K562 (cell line): ENCODE results near the gene CUTA. TPM values are rescaled to one million over a fixed set of nuclear protein-coding genes. Genes with fewer than 3 reads are reported as not detected.

Experiments used
- CAMTA2 ChIP-seq: fragments of 250-450 bp; sonication (Bioruptor Pico); conservative IDR thresholded peaks from 2 replicates; pipeline ENCODE4 v1.5.1; 2022
- CHD1 ChIP-seq: fragments of 200-600 bp; sonication (generic); IDR thresholded peaks from one replicate; pipeline ENCODE4 v1.6.1; 2012; ENCODE audit warnings: mild to moderate bottlenecking, moderate library complexity, low read length, inconsistent platforms
- EWSR1 ChIP-seq: fragments of 450-650 bp; IDR thresholded peaks from 2 replicates; pipeline ENCODE4 v1.6.1; 2018; ENCODE audit warnings: borderline replicate concordance, mild to moderate bottlenecking, low read depth, moderate library complexity; ENCODE audit not compliant: partially characterized antibody
- HDAC6 ChIP-seq: IDR thresholded peaks from 2 replicates; pipeline ENCODE4 v1.6.1; 2012; ENCODE audit warnings: low read depth, mild to moderate bottlenecking, control low read depth, inconsistent platforms, low read length, moderate library complexity
- POLR2A ChIP-seq: fragments of 450-650 bp; conservative IDR thresholded peaks from 2 replicates; pipeline ENCODE4 v1.6.1; 2016
- POLR2H ChIP-seq: IDR thresholded peaks from 2 replicates; pipeline ENCODE4 v1.6.1; 2016; ENCODE audit warnings: missing genetic modification characterization, low read depth, mild to moderate bottlenecking, control low read depth, missing compliant biosample characterization, moderate library complexity
- SRSF9 ChIP-seq: fragments of 200-400 bp; formaldehyde crosslinking; IDR thresholded peaks from 2 replicates; pipeline ENCODE4 v1.6.1; 2017; ENCODE audit warnings: low read depth, low read length, borderline replicate concordance
- TCF7 ChIP-seq: sonication (generic); IDR thresholded peaks from 2 replicates; pipeline ENCODE4 v1.6.1; 2016; ENCODE audit warnings: antibody characterized with exemption, borderline replicate concordance
- TGIF2 ChIP-seq: sonication (generic); formaldehyde crosslinking; IDR thresholded peaks from 2 replicates; pipeline ENCODE4 v1.8.1; 2022; ENCODE audit warnings: mild to moderate bottlenecking, missing genetic modification reagents, moderate library complexity
- ZC3H4 ChIP-seq: sonication (generic); formaldehyde crosslinking; IDR thresholded peaks from 2 replicates; pipeline ENCODE4 v1.9.0; 2021; ENCODE audit warnings: missing genetic modification reagents, borderline replicate concordance
- ZFP1 ChIP-seq: fragments of 450-650 bp; formaldehyde crosslinking; IDR thresholded peaks from 2 replicates; pipeline ENCODE4 v1.4.0; 2020; ENCODE audit warnings: mild to moderate bottlenecking, mixed read lengths
- ZFP30 ChIP-seq: fragments of 250-450 bp; sonication (Bioruptor Pico); IDR thresholded peaks from 2 replicates; pipeline ENCODE4 v1.8.0; 2022; ENCODE audit warnings: moderate library complexity, mild to moderate bottlenecking, inconsistent platforms, borderline replicate concordance
- ZSCAN32 ChIP-seq: fragments of 450-650 bp; formaldehyde crosslinking; IDR thresholded peaks from 2 replicates; pipeline ENCODE4 v1.4.0; 2020; ENCODE audit warnings: mild to moderate bottlenecking, moderate library complexity
- polyA plus RNA-seq, 8 experiments: library from polyadenylated mRNA; depleted of rRNA in 4 of 8; stranded (reverse) in 5 of 8; unstranded in 3 of 8; fragments of >200 nt; fragmentation: Nextera tagmentation in 2 of 8; fragmentation: Illumina TruSeq in 1 of 8; extraction: Ambion mirVana in 2 of 8; extraction: Trizol in 1 of 8; gene quantifications; 2 replicates each; pipeline versions ENCODE4 v1.2.1 to v1.2.3, GENCODE V29; 2011 to 2014; ENCODE audit warnings: inconsistent platforms in 1 of 8, missing spikeins in 1 of 8
- total RNA-seq, 7 experiments: library from RNA; depleted of rRNA in 6 of 7; stranded (reverse); fragments of >200 nt in 6 of 7; fragmentation: Illumina TruSeq in 2 of 7; extraction: Trizol in 2 of 7; gene quantifications; 2 replicates each; pipeline versions ENCODE4 v1.2.1 to v1.2.3, GENCODE V29; 2011 to 2021; ENCODE audit warnings: low replicate concordance in 1 of 7
- TF ChIP-seq, protein P1 (sequence below): fragments of 450-650 bp; IDR thresholded peaks from 2 replicates; pipeline ENCODE4 v1.6.1; 2018; ENCODE audit not compliant: partially characterized antibody
- TF ChIP-seq, protein P2 (sequence below): fragments of 450-650 bp; IDR thresholded peaks from 2 replicates; pipeline ENCODE4 v1.7.0; 2016; ENCODE audit warnings: borderline replicate concordance
- TF ChIP-seq, protein P3 (sequence below): fragments of 450-650 bp; formaldehyde crosslinking; conservative IDR thresholded peaks from 2 replicates; pipeline ENCODE4 v1.4.0; 2022; ENCODE audit warnings: mild to moderate bottlenecking, missing genetic modification characterization
- TF ChIP-seq, protein P4 (sequence below): fragments of 200-800 bp; sonication (Bioruptor generic); IDR thresholded peaks from 2 replicates; pipeline ENCODE4 v1.6.1; 2017; ENCODE audit warnings: missing genetic modification characterization, missing compliant biosample characterization

The CUTA gene
- total and polyA plus RNA-seq, 9 of the 15 experiments (the other 6 are each of a cell fraction or from before 2014, with no cell fraction given), result 166 to 682 (median 310) TPM

DNA sequence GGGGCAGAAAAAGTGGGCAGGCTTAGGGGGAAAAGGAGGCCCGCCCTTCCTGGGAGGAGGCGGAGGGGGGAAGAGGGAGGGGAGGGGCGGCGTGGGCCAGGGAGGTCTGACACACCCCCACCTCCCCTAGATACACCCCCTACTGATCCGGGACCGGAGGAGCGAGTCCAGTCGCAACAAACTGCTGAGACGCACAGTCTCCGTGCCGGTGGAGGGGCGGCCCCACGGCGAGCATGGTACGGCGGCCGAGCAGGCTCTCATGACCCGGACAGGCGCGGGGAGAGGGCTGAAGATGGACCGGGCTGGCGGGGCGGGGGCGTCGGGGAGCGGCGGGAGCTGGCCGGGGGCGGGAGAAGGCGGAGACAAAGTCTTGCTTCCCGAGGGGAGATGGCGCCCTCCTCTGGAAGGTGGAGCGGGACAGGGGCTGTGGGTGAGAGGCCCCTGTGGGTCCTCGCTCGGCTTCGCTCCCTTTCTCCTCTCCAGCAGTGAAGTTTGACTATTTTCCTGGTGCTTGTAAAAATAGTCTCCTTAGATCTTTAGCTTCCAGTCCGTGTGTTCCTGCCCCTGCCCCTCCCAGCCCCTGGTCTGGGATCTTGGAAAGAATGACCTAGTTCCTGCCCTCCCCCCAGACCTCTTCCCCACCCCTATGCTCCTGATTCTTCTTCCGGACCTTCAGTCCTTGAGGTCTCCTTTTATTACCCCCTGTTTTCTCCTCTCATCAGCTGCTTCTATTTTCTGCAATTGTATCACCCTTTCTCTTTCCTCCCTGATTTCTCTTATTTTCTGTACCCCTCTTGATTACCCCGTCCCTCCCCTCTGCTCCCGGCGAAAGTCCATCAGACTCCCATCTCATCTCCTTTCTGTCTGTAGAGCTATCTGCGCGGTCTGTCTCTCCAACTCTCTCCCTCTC is 8.0 kb upstream of the CUTA start (continued):
- TF ChIP-seq, protein P1, sequence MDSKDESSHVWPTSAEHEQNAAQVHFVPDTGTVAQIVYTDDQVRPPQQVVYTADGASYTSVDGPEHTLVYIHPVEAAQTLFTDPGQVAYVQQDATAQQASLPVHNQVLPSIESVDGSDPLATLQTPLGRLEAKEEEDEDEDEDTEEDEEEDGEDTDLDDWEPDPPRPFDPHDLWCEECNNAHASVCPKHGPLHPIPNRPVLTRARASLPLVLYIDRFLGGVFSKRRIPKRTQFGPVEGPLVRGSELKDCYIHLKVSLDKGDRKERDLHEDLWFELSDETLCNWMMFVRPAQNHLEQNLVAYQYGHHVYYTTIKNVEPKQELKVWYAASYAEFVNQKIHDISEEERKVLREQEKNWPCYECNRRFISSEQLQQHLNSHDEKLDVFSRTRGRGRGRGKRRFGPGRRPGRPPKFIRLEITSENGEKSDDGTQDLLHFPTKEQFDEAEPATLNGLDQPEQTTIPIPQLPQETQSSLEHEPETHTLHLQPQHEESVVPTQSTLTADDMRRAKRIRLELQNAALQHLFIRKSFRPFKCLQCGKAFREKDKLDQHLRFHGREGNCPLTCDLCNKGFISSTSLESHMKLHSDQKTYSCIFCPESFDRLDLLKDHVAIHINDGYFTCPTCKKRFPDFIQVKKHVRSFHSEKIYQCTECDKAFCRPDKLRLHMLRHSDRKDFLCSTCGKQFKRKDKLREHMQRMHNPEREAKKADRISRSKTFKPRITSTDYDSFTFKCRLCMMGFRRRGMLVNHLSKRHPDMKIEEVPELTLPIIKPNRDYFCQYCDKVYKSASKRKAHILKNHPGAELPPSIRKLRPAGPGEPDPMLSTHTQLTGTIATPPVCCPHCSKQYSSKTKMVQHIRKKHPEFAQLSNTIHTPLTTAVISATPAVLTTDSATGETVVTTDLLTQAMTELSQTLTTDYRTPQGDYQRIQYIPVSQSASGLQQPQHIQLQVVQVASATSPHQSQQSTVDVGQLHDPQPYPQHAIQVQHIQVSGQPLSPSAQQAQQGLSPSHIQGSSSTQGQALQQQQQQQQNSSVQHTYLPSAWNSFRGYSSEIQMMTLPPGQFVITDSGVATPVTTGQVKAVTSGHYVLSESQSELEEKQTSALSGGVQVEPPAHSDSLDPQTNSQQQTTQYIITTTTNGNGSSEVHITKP, result peak; percentile 74
- TF ChIP-seq EWSR1 (no peak), ZSCAN32 (CRISPR knock-in tag) (no peak), ZFP30 (CRISPR knock-in tag) (no peak), CHD1 (no peak), POLR2H (tag) (no peak), POLR2A (peak; percentile 6; the same call in 1 of the 2 replicates), TCF7 (0 out of 2 replicates have a peak, but pooled peaks have one; percentile 11), ZFP1 (CRISPR knock-in tag) (no peak), TGIF2 (CRISPR knock-in tag) (no peak), SRSF9 (no peak), ZC3H4 (CRISPR knock-in tag) (no peak), HDAC6 (no peak), CAMTA2 (CRISPR knock-in tag) (no peak; the same call in 1 of the 2 replicates)
- TF ChIP-seq, protein P2, sequence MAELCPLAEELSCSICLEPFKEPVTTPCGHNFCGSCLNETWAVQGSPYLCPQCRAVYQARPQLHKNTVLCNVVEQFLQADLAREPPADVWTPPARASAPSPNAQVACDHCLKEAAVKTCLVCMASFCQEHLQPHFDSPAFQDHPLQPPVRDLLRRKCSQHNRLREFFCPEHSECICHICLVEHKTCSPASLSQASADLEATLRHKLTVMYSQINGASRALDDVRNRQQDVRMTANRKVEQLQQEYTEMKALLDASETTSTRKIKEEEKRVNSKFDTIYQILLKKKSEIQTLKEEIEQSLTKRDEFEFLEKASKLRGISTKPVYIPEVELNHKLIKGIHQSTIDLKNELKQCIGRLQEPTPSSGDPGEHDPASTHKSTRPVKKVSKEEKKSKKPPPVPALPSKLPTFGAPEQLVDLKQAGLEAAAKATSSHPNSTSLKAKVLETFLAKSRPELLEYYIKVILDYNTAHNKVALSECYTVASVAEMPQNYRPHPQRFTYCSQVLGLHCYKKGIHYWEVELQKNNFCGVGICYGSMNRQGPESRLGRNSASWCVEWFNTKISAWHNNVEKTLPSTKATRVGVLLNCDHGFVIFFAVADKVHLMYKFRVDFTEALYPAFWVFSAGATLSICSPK, result no peak
- TF ChIP-seq, protein P3, sequence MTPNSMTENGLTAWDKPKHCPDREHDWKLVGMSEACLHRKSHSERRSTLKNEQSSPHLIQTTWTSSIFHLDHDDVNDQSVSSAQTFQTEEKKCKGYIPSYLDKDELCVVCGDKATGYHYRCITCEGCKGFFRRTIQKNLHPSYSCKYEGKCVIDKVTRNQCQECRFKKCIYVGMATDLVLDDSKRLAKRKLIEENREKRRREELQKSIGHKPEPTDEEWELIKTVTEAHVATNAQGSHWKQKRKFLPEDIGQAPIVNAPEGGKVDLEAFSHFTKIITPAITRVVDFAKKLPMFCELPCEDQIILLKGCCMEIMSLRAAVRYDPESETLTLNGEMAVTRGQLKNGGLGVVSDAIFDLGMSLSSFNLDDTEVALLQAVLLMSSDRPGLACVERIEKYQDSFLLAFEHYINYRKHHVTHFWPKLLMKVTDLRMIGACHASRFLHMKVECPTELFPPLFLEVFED (CRISPR knock-in tag), result 0 out of 2 replicates have a peak, but pooled peaks have one; percentile 17
- TF ChIP-seq, protein P4, sequence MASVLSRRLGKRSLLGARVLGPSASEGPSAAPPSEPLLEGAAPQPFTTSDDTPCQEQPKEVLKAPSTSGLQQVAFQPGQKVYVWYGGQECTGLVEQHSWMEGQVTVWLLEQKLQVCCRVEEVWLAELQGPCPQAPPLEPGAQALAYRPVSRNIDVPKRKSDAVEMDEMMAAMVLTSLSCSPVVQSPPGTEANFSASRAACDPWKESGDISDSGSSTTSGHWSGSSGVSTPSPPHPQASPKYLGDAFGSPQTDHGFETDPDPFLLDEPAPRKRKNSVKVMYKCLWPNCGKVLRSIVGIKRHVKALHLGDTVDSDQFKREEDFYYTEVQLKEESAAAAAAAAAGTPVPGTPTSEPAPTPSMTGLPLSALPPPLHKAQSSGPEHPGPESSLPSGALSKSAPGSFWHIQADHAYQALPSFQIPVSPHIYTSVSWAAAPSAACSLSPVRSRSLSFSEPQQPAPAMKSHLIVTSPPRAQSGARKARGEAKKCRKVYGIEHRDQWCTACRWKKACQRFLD (CRISPR knock-in tag), result peak; percentile 91; the same call in 1 of the 2 replicates
